Caco-2 (cell line): ENCODE data around the gene DUOXA1. TPM values are rescaled to one million over a fixed set of nuclear protein-coding genes. Genes with fewer than 3 reads are reported as not detected.

Experiments
- BruUV-seq: library from RNA; stranded (reverse); fragments of 400-500 nt; replicated peaks from 2 replicates; lab custom pipeline; 2021; lab: Mats Ljungman, UMichigan
- CTCF ChIA-PET: fragments of 300-600 bp; sonication (Branson Sonifier 250); formaldehyde crosslinking; loops from one replicate; lab custom pipeline; 2022; ENCODE audit warnings: antibody characterized with exemption; lab: Charles Lee
- POLR2A ChIA-PET: fragments of 300-600 bp; sonication (Branson Sonifier 250); formaldehyde crosslinking; loops from one replicate; lab custom pipeline; 2022; ENCODE audit warnings: antibody characterized with exemption; lab: Charles Lee
- DNase-seq, 2 experiments: peaks; one replicate each; pipeline versions ENCODE4 v3.0.0 to v3.0.0-alpha.2; 2020 to 2022
- H3K27me3 ChIP-seq: replicated peaks from 2 replicates; pipeline ENCODE4 v1.6.0; 2011; ENCODE audit warnings: low read length; ENCODE audit not compliant: control insufficient read depth, insufficient read depth
- H3K36me3 ChIP-seq: 2 replicates; pipeline ENCODE4 v1.5.1; 2011; ENCODE audit warnings: low read length; ENCODE audit not compliant: control insufficient read depth, insufficient read depth
- H3K4me1 ChIP-seq: fragments of 250-450 bp; sonication (Bioruptor Pico); 2 replicates; pipeline ENCODE4 v1.5.1; 2020; ENCODE audit warnings: mild to moderate bottlenecking
- H3K4me3 ChIP-seq: 2 replicates; pipeline ENCODE4 v1.5.1; 2011; ENCODE audit warnings: low read depth, mild to moderate bottlenecking, control low read depth, low read length
- H3K9me3 ChIP-seq: fragments of 250-450 bp; sonication (Bioruptor Pico); 2 replicates; pipeline ENCODE4 v1.5.1; 2020; ENCODE audit warnings: mild to moderate bottlenecking, moderate library complexity
- H3K27ac Mint-ChIP-seq: one replicate; pipeline ENCODE4 v1.8.0; 2022; ENCODE audit warnings: mixed read lengths; ENCODE audit not compliant: unreplicated experiment
- H3K27me3 Mint-ChIP-seq: one replicate; pipeline ENCODE4 v1.8.0; 2022; ENCODE audit warnings: mixed read lengths; ENCODE audit not compliant: insufficient read depth, unreplicated experiment
- H3K36me3 Mint-ChIP-seq: one replicate; pipeline ENCODE4 v1.8.0; 2022; ENCODE audit warnings: mild to moderate bottlenecking, mixed read lengths; ENCODE audit not compliant: insufficient read depth, unreplicated experiment
- H3K4me1 Mint-ChIP-seq: one replicate; pipeline ENCODE4 v1.8.0; 2022; ENCODE audit warnings: low read depth, mixed read lengths; ENCODE audit not compliant: unreplicated experiment
- H3K4me3 Mint-ChIP-seq: one replicate; pipeline ENCODE4 v1.8.0; 2022; ENCODE audit warnings: mild to moderate bottlenecking, moderate library complexity, mixed read lengths; ENCODE audit not compliant: unreplicated experiment
- H3K9me3 Mint-ChIP-seq: one replicate; pipeline ENCODE4 v1.8.0; 2022; ENCODE audit warnings: mixed read lengths; ENCODE audit not compliant: unreplicated experiment
- CTCF ChIP-seq, 2 experiments: fragments of 200-600 bp in 1 of 2; IDR thresholded peaks; 1 replicate in 1 of 2; 2 replicates in 1 of 2; pipeline versions ENCODE4 v1.5.1 to v1.8.0; 2011 to 2022; ENCODE audit warnings: antibody characterized with exemption in 1 of 2, control low read depth in 1 of 2, inconsistent platforms in 1 of 2, low read depth in 1 of 2, low read length in 1 of 2, mild to moderate bottlenecking in 1 of 2, moderate library complexity in 1 of 2; ENCODE audit not compliant: insufficient read depth in 1 of 2, severe bottlenecking in 1 of 2, unreplicated experiment in 1 of 2
- intact Hi-C: fragments of 100-400 bp; cut with micrococcal nuclease; formaldehyde crosslinking; loops from one replicate; pipeline ENCODE4 v1.10.0; 2022; ENCODE audit not compliant: unreplicated experiment
- total RNA-seq: library from RNA; stranded (reverse); gene quantifications from 2 replicates; pipeline ENCODE4 v1.2.3, GENCODE V29; 2022

The DUOXA1 gene
- total RNA-seq, 1 experiment from 2014 or later: not detected

- POLR2A ChIA-PET: no interaction called here
- TF ChIP-seq CTCF (IDR thresholded peaks at IDR 0.05; ENCODE audit: insufficient read depth in 1 of 2, low read depth in 1 of 2, low read length in 1 of 2, severe bottlenecking in 1 of 2, unreplicated experiment in 1 of 2): no peak
- intact Hi-C loops: no loop called here
These were observed 28.6 kb downstream of the DUOXA1 start for GRCh38 chr15:45100884-45101625.

GRCh38 chr15:45099549-45100165 is 30.0 kb downstream of the DUOXA1 start:
- ChIA-PET POLR2A (no interaction called here), CTCF (no interaction called here)
- TF ChIP-seq CTCF (IDR thresholded peaks at IDR 0.05; ENCODE audit: insufficient read depth in 1 of 2, low read depth in 1 of 2, low read length in 1 of 2, severe bottlenecking in 1 of 2, unreplicated experiment in 1 of 2): no peak
- Mint-ChIP-seq H3K36me3 (no peaks in the 10 kb centered on the region), H3K27me3 (no peaks in the 10 kb centered on the region), H3K9me3 (no peaks in the 10 kb centered on the region), H3K4me1 (no peaks in the 10 kb centered on the region), H3K4me3 (no peak overlapping the region), H3K27ac (no peak overlapping the region)
- DNase-seq: no peak
- intact Hi-C loops: no loop called here
- no peaks in the 10 kb centered on the region for H3K36me3 ChIP-seq
- H3K4me3 ChIP-seq: no peak overlapping the region
- H3K4me1 ChIP-seq: no peaks in the 10 kb centered on the region
- H3K9me3 ChIP-seq: no peaks in the 10 kb centered on the region
- no peaks in the 10 kb centered on the region for H3K27me3 ChIP-seq
- BruUV-seq: no TSS peak

More at GRCh38 chr15:45100884-45101625, 28.6 kb downstream of the DUOXA1 start:
- no peaks in the 10 kb centered on the region for H3K9me3 Mint-ChIP-seq
- no peak overlapping the region for H3K4me3 Mint-ChIP-seq
- no peak for DNase-seq
- no TSS peak for BruUV-seq
- H3K36me3 Mint-ChIP-seq: no peaks in the 10 kb centered on the region
- Histone ChIP-seq H3K4me1 (no peaks in the 10 kb centered on the region), H3K4me3 (no peak overlapping the region), H3K36me3 (no peaks in the 10 kb centered on the region), H3K9me3 (no peaks in the 10 kb centered on the region), H3K27me3 (no peaks in the 10 kb centered on the region)
- no peak overlapping the region for H3K27ac Mint-ChIP-seq
- CTCF ChIA-PET: interaction anchor here (2.5 kb wide), 1 partner anchor 17 kb away, joined by 9 read pairs; no protein-coding TSS in a partner anchor
- no peaks in the 10 kb centered on the region for H3K4me1 Mint-ChIP-seq
- no peaks in the 10 kb centered on the region for H3K27me3 Mint-ChIP-seq

GRCh38 chr15:45097466-45097865 is 32.2 kb downstream of the DUOXA1 start:
- Mint-ChIP-seq H3K4me3 (no peak overlapping the region), H3K36me3 (no peaks in the 10 kb centered on the region), H3K4me1 (peaks cover 4% of the 10 kb centered on the region), H3K9me3 (no peaks in the 10 kb centered on the region), H3K27me3 (no peaks in the 10 kb centered on the region), H3K27ac (no peak overlapping the region)
- Histone ChIP-seq H3K9me3 (no peaks in the 10 kb centered on the region), H3K4me1 (no peaks in the 10 kb centered on the region), H3K36me3 (no peaks in the 10 kb centered on the region), H3K27me3 (no peaks in the 10 kb centered on the region), H3K4me3 (no peak overlapping the region)
- no TSS peak for BruUV-seq
- CTCF ChIA-PET: interaction anchor here (1.2 to 2.2 kb wide), 2 partner anchors 21 to 29 kb away, joined by 5 to 8 read pairs; no protein-coding TSS in a partner anchor
- intact Hi-C loops: no loop called here
- POLR2A ChIA-PET: no interaction called here
- no peak for TF ChIP-seq CTCF (IDR thresholded peaks at IDR 0.05; ENCODE audit: insufficient read depth in 1 of 2, low read depth in 1 of 2, low read length in 1 of 2, severe bottlenecking in 1 of 2, unreplicated experiment in 1 of 2)
- no peak for DNase-seq
